Measurements from ENCODE around the gene MYBPC2. TPM values are rescaled to one million over a fixed set of nuclear protein-coding genes. Genes with fewer than 3 reads are reported as not detected.

Gene MYBPC2
- total and polyA plus RNA-seq, 2 of the 4 experiments (the other 2 are of a cell fraction) = not detected

- Histone ChIP-seq H4K20me1 (ENCODE audit: insufficient read depth, low read length) (no peaks in the 10 kb centered on the region), H3K4me2 (ENCODE audit: low read depth, low read length) (peak within 1 kb of the TSS; percentile 97), H2BK5ac (ENCODE audit: low read depth, low read length, poor library complexity, severe bottlenecking) (peak within 1 kb of the TSS; percentile 33), H2AFZ (replicated peaks; ENCODE audit: low read length, poor library complexity) (peak within 1 kb of the TSS; percentile 100), H3K79me1 (ENCODE audit: low read depth in 1 of 2, low read length in 2 of 2) (peaks cover 5 to 10% of the 10 kb centered on the region in 2 experiments; a peak in 3 of 4 replicates), H3K9ac (ENCODE audit: low read depth, low read length) (peak within 1 kb of the TSS; percentile 65), H2BK20ac (ENCODE audit: low read depth, low read length) (no peak within 1 kb of the TSS; the same call in 1 of the 2 replicates), H3K4me1 (ENCODE audit: control insufficient read depth, insufficient read depth, low read length) (peaks cover 3% of the 10 kb centered on the region), H3K9me1 (ENCODE audit: insufficient read depth, low read length) (no peaks in the 10 kb centered on the region; the same call in 1 of the 2 replicates), H2BK120ac (ENCODE audit: low read depth, low read length) (peak within 1 kb of the TSS; percentile 67), H3K23ac (ENCODE audit: low read depth, low read length) (peak within 1 kb of the TSS; percentile 97), H3K4me3 (ENCODE audit: insufficient read depth, low read depth, low read length) (peak within 1 kb of the TSS; percentile 68), H3K9me3 (ENCODE audit: control insufficient read depth, insufficient read depth, low read length) (no peaks in the 10 kb centered on the region), H3K14ac (replicated peaks; ENCODE audit: low read depth, low read length) (peak within 1 kb of the TSS; percentile 98), H3K18ac (ENCODE audit: low read depth, low read length) (peak within 1 kb of the TSS; percentile 4; the same call in 1 of the 2 replicates), H2AK5ac (ENCODE audit: low read depth, low read length) (peak within 1 kb of the TSS; percentile 96), H4K5ac (ENCODE audit: low read depth, low read length) (peak within 1 kb of the TSS; percentile 62), H3K27me3 (ENCODE audit: control insufficient read depth, insufficient read depth, low read length) (no peaks in the 10 kb centered on the region), H4K91ac (ENCODE audit: insufficient read depth, low read depth, low read length) (peak within 1 kb of the TSS; percentile 93), H3K27ac (ENCODE audit: insufficient read depth, low read length) (peak within 1 kb of the TSS; percentile 56), H2AK9ac (replicated peaks; ENCODE audit: low read depth, low read length, poor library complexity) (peak within 1 kb of the TSS; percentile 100), H2BK15ac (ENCODE audit: low read depth, low read length) (peak within 1 kb of the TSS; percentile 46; the same call in 1 of the 3 replicates), H3K4ac (ENCODE audit: low read depth, low read length) (peak within 1 kb of the TSS; percentile 94), H3K56ac (ENCODE audit: extremely low read depth, insufficient read depth, low read length) (peak within 1 kb of the TSS; percentile 87), H3K36me3 (ENCODE audit: control insufficient read depth, insufficient read depth, low read length) (peaks cover 1% of the 10 kb centered on the region; the same call in 1 of the 2 replicates), H4K8ac (ENCODE audit: low read depth in 2 of 2, low read length in 2 of 2) (peak within 1 kb of the TSS; percentile 94 to 99)
- CTCF ChIA-PET = interaction anchor here (0.6 to 1.2 kb wide), 3 partner anchors 45 to 213 kb away, joined by 3 to 4 read pairs (median 3); no protein-coding TSS in a partner anchor
- in situ Hi-C loops (cut with MboI; ENCODE audit: low sequenced_read_pairs) = no loop called here
- no TSS peak for BruUV-seq (replicated peaks)
- dilution Hi-C loops (cut with HindIII; ENCODE audit: low sequenced_read_pairs, unreplicated experiment) = no loop called here
- DNase-seq = peak; percentile 99
- ATAC-seq (ENCODE audit: low read depth) = peak; percentile 95
- POLR2A ChIA-PET (ENCODE audit: unreplicated experiment) = no interaction called here
- 3% methylated on average over 56 of the region's 69 CpGs; no CpG with 5 or more reads in 1 of the 2 experiments for WGBS, 2 experiments (ENCODE audit: extremely low coverage in 2 of 2, insufficient read length in 1 of 2)
- intact Hi-C loops (cut with micrococcal nuclease) = loop anchor here (1.0 to 2.0 kb wide), 3 partner anchors 34 to 293 kb away; partner anchors contain the start of genes EMC10 and GARIN5A
- TF ChIP-seq CHD1 (IDR thresholded peaks at IDR 0.05; ENCODE audit: low read depth, low read length) = no peak
- 0 out of 2 replicates have a peak, but pooled peaks have one; percentile 5 for TF ChIP-seq BHLHE40 (IDR thresholded peaks at IDR 0.05; ENCODE audit: low read depth, low read length)
- TF ChIP-seq MXI1 (IDR thresholded peaks at IDR 0.05; ENCODE audit: borderline replicate concordance, low read depth, low read length) = peak; percentile 72
- no peak for TF ChIP-seq RCOR1 (IDR thresholded peaks at IDR 0.05; ENCODE audit: insufficient replicate concordance, low read length)
- TF ChIP-seq FOS (IDR thresholded peaks at IDR 0.05; ENCODE audit: low read depth, low read length) = no peak; the same call in 1 of the 2 replicates
- TF ChIP-seq CEBPB (IDR thresholded peaks at IDR 0.05; ENCODE audit: low read depth, low read length) = peak; percentile 21
- no peak for TF ChIP-seq CTCF (conservative IDR thresholded peaks at IDR 0.05; ENCODE audit: low read depth, low read length)
- peak; percentile 25 for TF ChIP-seq MAFK (IDR thresholded peaks at IDR 0.05; ENCODE audit: low read depth, low read length)
- peak; percentile 55; the same call in 1 of the 2 replicates for TF ChIP-seq POLR2A (IDR thresholded peaks at IDR 0.05; ENCODE audit: low read depth, low read length)
- TF ChIP-seq, protein P1, sequence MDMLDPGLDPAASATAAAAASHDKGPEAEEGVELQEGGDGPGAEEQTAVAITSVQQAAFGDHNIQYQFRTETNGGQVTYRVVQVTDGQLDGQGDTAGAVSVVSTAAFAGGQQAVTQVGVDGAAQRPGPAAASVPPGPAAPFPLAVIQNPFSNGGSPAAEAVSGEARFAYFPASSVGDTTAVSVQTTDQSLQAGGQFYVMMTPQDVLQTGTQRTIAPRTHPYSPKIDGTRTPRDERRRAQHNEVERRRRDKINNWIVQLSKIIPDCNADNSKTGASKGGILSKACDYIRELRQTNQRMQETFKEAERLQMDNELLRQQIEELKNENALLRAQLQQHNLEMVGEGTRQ (IDR thresholded peaks at IDR 0.05; ENCODE audit: low read depth, low read length) = peak; percentile 74
- peak; percentile 10; the same call in 1 of the 2 replicates for TF ChIP-seq RFX5 (IDR thresholded peaks at IDR 0.05; ENCODE audit: low read depth, low read length)
- TF ChIP-seq MAZ (IDR thresholded peaks at IDR 0.05; ENCODE audit: borderline replicate concordance, low read depth, low read length) = peak; percentile 99
- TF ChIP-seq NFE2L2 (IDR thresholded peaks at IDR 0.05; ENCODE audit: low read depth, low read length) = no peak
Observed at GRCh38 chr19:50511069-50511822, 78.6 kb downstream of the MYBPC2 start, which contains the start of gene JOSD2. TSS of gene JOSD2 (minus strand) at chr19:50511191. CDS start at chr19:50510431, 760 bp downstream.
